Caco-2 (cell line): Measurements from ENCODE around the gene UBALD2. TPM values are rescaled to one million over a fixed set of nuclear protein-coding genes. Genes with fewer than 3 reads are reported as not detected.

Experiments
- BruUV-seq: library from RNA; stranded (reverse); fragments of 400-500 nt; replicated peaks from 2 replicates; lab custom pipeline; 2021; lab: Mats Ljungman, UMichigan
- CTCF ChIA-PET: fragments of 300-600 bp; sonication (Branson Sonifier 250); formaldehyde crosslinking; loops from one replicate; lab custom pipeline; 2022; ENCODE audit warnings: antibody characterized with exemption; lab: Charles Lee
- POLR2A ChIA-PET: fragments of 300-600 bp; sonication (Branson Sonifier 250); formaldehyde crosslinking; loops from one replicate; lab custom pipeline; 2022; ENCODE audit warnings: antibody characterized with exemption; lab: Charles Lee
- DNase-seq, 2 experiments: peaks; one replicate each; pipeline versions ENCODE4 v3.0.0 to v3.0.0-alpha.2; 2020 to 2022
- H3K27me3 ChIP-seq: replicated peaks from 2 replicates; pipeline ENCODE4 v1.6.0; 2011; ENCODE audit warnings: low read length; ENCODE audit not compliant: control insufficient read depth, insufficient read depth
- H3K36me3 ChIP-seq: 2 replicates; pipeline ENCODE4 v1.5.1; 2011; ENCODE audit warnings: low read length; ENCODE audit not compliant: control insufficient read depth, insufficient read depth
- H3K4me1 ChIP-seq: fragments of 250-450 bp; sonication (Bioruptor Pico); 2 replicates; pipeline ENCODE4 v1.5.1; 2020; ENCODE audit warnings: mild to moderate bottlenecking
- H3K4me3 ChIP-seq: 2 replicates; pipeline ENCODE4 v1.5.1; 2011; ENCODE audit warnings: low read depth, mild to moderate bottlenecking, control low read depth, low read length
- H3K9me3 ChIP-seq: fragments of 250-450 bp; sonication (Bioruptor Pico); 2 replicates; pipeline ENCODE4 v1.5.1; 2020; ENCODE audit warnings: mild to moderate bottlenecking, moderate library complexity
- H3K27ac Mint-ChIP-seq: one replicate; pipeline ENCODE4 v1.8.0; 2022; ENCODE audit warnings: mixed read lengths; ENCODE audit not compliant: unreplicated experiment
- H3K27me3 Mint-ChIP-seq: one replicate; pipeline ENCODE4 v1.8.0; 2022; ENCODE audit warnings: mixed read lengths; ENCODE audit not compliant: insufficient read depth, unreplicated experiment
- H3K36me3 Mint-ChIP-seq: one replicate; pipeline ENCODE4 v1.8.0; 2022; ENCODE audit warnings: mild to moderate bottlenecking, mixed read lengths; ENCODE audit not compliant: insufficient read depth, unreplicated experiment
- H3K4me1 Mint-ChIP-seq: one replicate; pipeline ENCODE4 v1.8.0; 2022; ENCODE audit warnings: low read depth, mixed read lengths; ENCODE audit not compliant: unreplicated experiment
- H3K4me3 Mint-ChIP-seq: one replicate; pipeline ENCODE4 v1.8.0; 2022; ENCODE audit warnings: mild to moderate bottlenecking, moderate library complexity, mixed read lengths; ENCODE audit not compliant: unreplicated experiment
- H3K9me3 Mint-ChIP-seq: one replicate; pipeline ENCODE4 v1.8.0; 2022; ENCODE audit warnings: mixed read lengths; ENCODE audit not compliant: unreplicated experiment
- intact Hi-C: fragments of 100-400 bp; cut with micrococcal nuclease; formaldehyde crosslinking; loops from one replicate; pipeline ENCODE4 v1.10.0; 2022; ENCODE audit not compliant: unreplicated experiment
- total RNA-seq: library from RNA; stranded (reverse); gene quantifications from 2 replicates; pipeline ENCODE4 v1.2.3, GENCODE V29; 2022
- TF ChIP-seq, protein P1 (sequence below), 2 experiments: fragments of 200-600 bp in 1 of 2; IDR thresholded peaks; 1 replicate in 1 of 2; 2 replicates in 1 of 2; pipeline versions ENCODE4 v1.5.1 to v1.8.0; 2011 to 2022; ENCODE audit warnings: antibody characterized with exemption in 1 of 2, control low read depth in 1 of 2, inconsistent platforms in 1 of 2, low read depth in 1 of 2, low read length in 1 of 2, mild to moderate bottlenecking in 1 of 2, moderate library complexity in 1 of 2; ENCODE audit not compliant: insufficient read depth in 1 of 2, severe bottlenecking in 1 of 2, unreplicated experiment in 1 of 2

The UBALD2 gene
- total RNA-seq, 1 experiment from 2014 or later: 50.0 TPM

DNA sequence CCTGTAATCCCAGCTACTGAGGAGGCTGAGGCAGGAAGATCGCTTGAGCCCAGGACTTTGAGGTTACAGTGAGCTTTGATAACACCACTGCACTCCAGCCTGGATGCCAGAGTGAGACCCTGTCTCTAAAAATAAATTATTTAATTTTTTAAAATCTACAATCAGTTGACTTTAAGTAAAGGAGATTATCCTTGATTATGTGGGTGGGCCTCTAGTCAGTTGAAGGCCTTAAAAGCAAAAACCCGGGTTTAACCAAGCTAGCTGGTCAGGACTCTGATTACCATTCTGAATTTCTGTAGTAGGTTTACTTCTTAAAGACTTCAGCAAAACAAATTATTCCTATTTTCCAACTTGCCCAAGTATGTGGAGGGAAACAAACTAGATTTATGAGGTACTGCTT, 29.3 kb upstream of the UBALD2 start:
- ChIA-PET POLR2A (no interaction called here), CTCF (no interaction called here)
- no peak overlapping the region for H3K4me3 ChIP-seq
- no peaks in the 10 kb centered on the region for H3K9me3 ChIP-seq
- intact Hi-C loops: no loop called here
- no peak for DNase-seq
- no peaks in the 10 kb centered on the region for H3K27me3 ChIP-seq
- Mint-ChIP-seq H3K27me3 (no peaks in the 10 kb centered on the region), H3K36me3 (no peaks in the 10 kb centered on the region), H3K27ac (no peak overlapping the region), H3K9me3 (no peaks in the 10 kb centered on the region), H3K4me3 (no peak overlapping the region), H3K4me1 (peaks cover 11% of the 10 kb centered on the region)
- no TSS peak for BruUV-seq
- no peaks in the 10 kb centered on the region for H3K36me3 ChIP-seq
- peaks cover 12% of the 10 kb centered on the region for H3K4me1 ChIP-seq
- TF ChIP-seq, protein P1, sequence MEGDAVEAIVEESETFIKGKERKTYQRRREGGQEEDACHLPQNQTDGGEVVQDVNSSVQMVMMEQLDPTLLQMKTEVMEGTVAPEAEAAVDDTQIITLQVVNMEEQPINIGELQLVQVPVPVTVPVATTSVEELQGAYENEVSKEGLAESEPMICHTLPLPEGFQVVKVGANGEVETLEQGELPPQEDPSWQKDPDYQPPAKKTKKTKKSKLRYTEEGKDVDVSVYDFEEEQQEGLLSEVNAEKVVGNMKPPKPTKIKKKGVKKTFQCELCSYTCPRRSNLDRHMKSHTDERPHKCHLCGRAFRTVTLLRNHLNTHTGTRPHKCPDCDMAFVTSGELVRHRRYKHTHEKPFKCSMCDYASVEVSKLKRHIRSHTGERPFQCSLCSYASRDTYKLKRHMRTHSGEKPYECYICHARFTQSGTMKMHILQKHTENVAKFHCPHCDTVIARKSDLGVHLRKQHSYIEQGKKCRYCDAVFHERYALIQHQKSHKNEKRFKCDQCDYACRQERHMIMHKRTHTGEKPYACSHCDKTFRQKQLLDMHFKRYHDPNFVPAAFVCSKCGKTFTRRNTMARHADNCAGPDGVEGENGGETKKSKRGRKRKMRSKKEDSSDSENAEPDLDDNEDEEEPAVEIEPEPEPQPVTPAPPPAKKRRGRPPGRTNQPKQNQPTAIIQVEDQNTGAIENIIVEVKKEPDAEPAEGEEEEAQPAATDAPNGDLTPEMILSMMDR (IDR thresholded peaks at IDR 0.05; ENCODE audit: insufficient read depth in 1 of 2, low read depth in 1 of 2, low read length in 1 of 2, severe bottlenecking in 1 of 2, unreplicated experiment in 1 of 2): no peak

DNA sequence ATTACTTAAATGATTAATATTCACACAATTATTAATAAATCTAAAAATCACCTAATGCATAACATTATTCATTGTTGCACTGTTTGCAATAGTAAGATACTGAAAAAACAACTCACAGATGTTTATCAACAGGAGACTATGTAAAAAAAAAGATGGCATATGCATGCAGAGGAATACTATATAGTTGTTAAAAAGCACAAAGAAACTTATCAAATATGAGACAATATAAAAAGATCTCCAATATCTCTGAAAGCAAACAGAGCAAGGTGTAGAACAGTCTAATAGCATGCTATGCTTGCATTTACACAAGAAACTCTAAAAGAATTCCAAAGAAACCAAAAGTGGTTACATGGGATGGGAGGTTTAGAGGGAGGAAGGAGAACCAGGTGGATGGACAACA, 28.5 kb upstream of the UBALD2 start:
- BruUV-seq: no TSS peak
- intact Hi-C loops: no loop called here
- H3K36me3 ChIP-seq: no peaks in the 10 kb centered on the region
- peaks cover 15% of the 10 kb centered on the region for H3K4me1 Mint-ChIP-seq
- no peaks in the 10 kb centered on the region for H3K27me3 ChIP-seq
- no peak overlapping the region for H3K4me3 ChIP-seq
- H3K27ac Mint-ChIP-seq: no peak overlapping the region
- H3K9me3 ChIP-seq: no peaks in the 10 kb centered on the region
- H3K4me1 ChIP-seq: peaks cover 18% of the 10 kb centered on the region
- no peaks in the 10 kb centered on the region for H3K36me3 Mint-ChIP-seq
- no peaks in the 10 kb centered on the region for H3K9me3 Mint-ChIP-seq
- TF ChIP-seq, protein P1 (IDR thresholded peaks at IDR 0.05; ENCODE audit: insufficient read depth in 1 of 2, low read depth in 1 of 2, low read length in 1 of 2, severe bottlenecking in 1 of 2, unreplicated experiment in 1 of 2): no peak
- CTCF ChIA-PET: no interaction called here
- no peak overlapping the region for H3K4me3 Mint-ChIP-seq
- H3K27me3 Mint-ChIP-seq: no peaks in the 10 kb centered on the region
- POLR2A ChIA-PET: no interaction called here
- no peak for DNase-seq

DNA sequence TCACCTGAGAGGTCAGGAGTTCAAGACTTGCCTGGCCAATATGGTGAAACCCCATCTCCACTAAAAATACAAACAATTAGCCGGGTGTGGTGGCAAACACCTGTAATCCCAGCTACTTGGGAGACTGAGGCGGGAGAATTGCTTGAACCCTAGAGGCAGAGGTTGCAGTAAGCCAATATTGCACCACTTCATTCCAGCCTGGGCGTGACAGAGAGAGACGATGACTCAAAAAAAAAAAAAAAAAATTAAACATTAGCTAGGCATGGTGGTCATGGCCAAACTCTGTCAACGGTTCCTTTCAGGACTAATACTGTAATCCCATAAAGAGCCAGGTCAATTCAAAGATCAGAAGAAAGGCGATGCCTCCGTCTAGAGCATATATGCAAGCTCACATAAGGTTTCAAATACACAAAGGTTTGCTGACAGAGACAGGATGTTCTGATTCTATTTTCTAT, 27.3 kb upstream of the UBALD2 start:
- H3K27me3 Mint-ChIP-seq: no peaks in the 10 kb centered on the region
- Histone ChIP-seq H3K9me3 (no peaks in the 10 kb centered on the region), H3K4me1 (peaks cover 29% of the 10 kb centered on the region), H3K4me3 (no peak overlapping the region), H3K27me3 (no peaks in the 10 kb centered on the region), H3K36me3 (no peaks in the 10 kb centered on the region)
- no TSS peak for BruUV-seq
- H3K4me3 Mint-ChIP-seq: peak overlapping the region; percentile 14
- DNase-seq: peak in 1 of 2 experiments; percentile 39
- ChIA-PET CTCF (interaction anchor here (0.6 to 1.4 kb wide), 7 partner anchors 22 to 856 kb away, joined by 3 to 8 read pairs (median 4); no protein-coding TSS in a partner anchor), POLR2A (no interaction called here)
- H3K27ac Mint-ChIP-seq: no peak overlapping the region
- intact Hi-C loops: no loop called here
- TF ChIP-seq, protein P1 (IDR thresholded peaks at IDR 0.05; ENCODE audit: insufficient read depth in 1 of 2, low read depth in 1 of 2, low read length in 1 of 2, severe bottlenecking in 1 of 2, unreplicated experiment in 1 of 2): no peak
- no peaks in the 10 kb centered on the region for H3K36me3 Mint-ChIP-seq
- H3K4me1 Mint-ChIP-seq: peaks cover 18% of the 10 kb centered on the region
- no peaks in the 10 kb centered on the region for H3K9me3 Mint-ChIP-seq
